Sigmoid colon (tissue), 3 donors: Measurements from ENCODE around the gene DAB2.

Experiments used
- POLR2A ChIP-seq, 2 donors: fragments of 450-650 bp; IDR thresholded peaks; one replicate each; pipeline ENCODE4 v1.6.1; 2016; ENCODE audit warnings: antibody characterized with exemption in 2 of 2, mild to moderate bottlenecking in 2 of 2, moderate library complexity in 2 of 2
- TF ChIP-seq, protein P1 (sequence below), 4 experiments: fragments of 450-650 bp in 3 of 4; fragments of 200-600 bp in 1 of 4; IDR thresholded peaks; one replicate each; pipeline ENCODE4 v1.5.1; 2016 to 2019; ENCODE audit warnings: antibody characterized with exemption in 4 of 4, mild to moderate bottlenecking in 3 of 4, moderate library complexity in 2 of 4

DNA sequence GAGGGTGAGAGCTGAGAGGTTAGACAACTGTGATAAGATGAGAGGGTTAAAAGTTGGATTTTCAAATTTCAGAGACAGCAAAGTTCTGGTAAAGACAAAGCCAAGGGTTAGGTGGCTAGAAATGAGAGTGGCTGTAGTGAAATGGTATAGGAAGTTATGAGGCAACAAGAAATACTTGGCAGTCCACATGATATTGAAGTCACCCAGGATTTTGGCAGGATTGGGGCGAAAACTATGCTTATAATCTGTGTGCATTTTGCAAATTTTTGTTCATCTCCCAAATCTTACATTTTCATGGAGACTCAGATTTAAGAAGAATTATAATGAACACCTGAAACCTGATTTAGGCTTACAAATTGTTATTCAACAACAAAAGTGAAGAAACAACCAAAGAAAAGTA, 96.0 kb downstream of the DAB2 start:
- TF ChIP-seq, protein P1, sequence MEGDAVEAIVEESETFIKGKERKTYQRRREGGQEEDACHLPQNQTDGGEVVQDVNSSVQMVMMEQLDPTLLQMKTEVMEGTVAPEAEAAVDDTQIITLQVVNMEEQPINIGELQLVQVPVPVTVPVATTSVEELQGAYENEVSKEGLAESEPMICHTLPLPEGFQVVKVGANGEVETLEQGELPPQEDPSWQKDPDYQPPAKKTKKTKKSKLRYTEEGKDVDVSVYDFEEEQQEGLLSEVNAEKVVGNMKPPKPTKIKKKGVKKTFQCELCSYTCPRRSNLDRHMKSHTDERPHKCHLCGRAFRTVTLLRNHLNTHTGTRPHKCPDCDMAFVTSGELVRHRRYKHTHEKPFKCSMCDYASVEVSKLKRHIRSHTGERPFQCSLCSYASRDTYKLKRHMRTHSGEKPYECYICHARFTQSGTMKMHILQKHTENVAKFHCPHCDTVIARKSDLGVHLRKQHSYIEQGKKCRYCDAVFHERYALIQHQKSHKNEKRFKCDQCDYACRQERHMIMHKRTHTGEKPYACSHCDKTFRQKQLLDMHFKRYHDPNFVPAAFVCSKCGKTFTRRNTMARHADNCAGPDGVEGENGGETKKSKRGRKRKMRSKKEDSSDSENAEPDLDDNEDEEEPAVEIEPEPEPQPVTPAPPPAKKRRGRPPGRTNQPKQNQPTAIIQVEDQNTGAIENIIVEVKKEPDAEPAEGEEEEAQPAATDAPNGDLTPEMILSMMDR (IDR thresholded peaks at IDR 0.05), result no peak
- TF ChIP-seq POLR2A (IDR thresholded peaks at IDR 0.05), result no peak
